ENCODE measurements around the gene HOXA2. TPM values are rescaled to one million over a fixed set of nuclear protein-coding genes. Genes with fewer than 3 reads are reported as not detected.

Gene HOXA2
- total RNA-seq, 1 experiment from 2014 or later, result 6.6 TPM

DNA sequence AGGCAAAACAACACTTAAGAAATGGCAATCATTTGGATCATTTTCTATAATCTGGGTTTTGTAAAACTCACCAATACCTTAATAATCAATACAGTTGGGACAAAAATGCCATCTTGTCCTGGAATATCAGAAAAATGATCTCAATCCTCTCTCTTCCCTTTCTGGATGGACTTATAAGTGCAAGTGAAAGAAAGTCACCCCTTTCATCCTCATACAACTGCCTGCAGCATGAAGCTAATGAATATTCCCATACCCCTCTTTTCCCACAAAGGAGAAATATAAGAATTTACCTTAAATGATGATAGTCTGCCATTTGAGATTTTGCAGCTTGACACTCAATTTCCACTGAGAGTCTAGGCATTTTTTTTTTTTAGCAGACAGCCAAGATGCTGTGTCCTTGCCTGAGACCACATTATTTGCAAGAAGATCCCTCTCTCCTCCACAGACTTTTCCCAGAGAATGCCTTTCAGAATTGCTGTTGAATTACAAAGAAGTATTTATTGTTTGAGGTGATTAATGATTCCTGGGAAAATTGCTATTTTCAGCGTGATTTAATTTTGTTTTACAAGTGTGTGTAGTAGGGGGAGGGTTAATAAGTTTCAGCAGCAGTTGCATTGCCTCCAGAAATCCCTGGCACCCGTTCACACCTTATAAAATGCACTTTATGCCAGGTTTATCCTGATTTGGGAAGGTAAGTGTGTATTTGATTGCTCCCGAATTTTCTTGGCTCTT, 24.3 kb upstream of the HOXA2 start:
- DNase-seq (ENCODE audit: low spot score), result no peak

DNA sequence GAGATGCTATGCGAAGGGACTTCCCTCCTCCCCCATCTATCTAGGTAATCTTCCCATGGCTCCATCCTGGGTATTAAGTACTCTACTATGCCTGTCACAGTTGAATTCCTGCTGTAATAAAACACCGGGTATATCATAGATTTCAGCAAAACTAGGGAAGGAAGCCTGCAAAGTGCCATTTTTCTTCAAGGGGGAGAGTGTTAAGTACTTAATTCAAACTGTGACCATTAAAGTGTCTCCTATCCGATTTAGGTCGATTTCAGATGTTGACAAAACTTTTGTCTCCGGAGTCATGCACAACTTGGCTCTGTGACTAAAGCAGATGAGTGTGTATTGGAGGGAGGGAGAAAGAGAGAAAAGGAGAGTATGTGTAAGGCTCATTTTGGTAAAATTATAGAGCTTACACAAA, 23.5 kb upstream of the HOXA2 start:
- DNase-seq (ENCODE audit: low spot score), result no peak

DNA sequence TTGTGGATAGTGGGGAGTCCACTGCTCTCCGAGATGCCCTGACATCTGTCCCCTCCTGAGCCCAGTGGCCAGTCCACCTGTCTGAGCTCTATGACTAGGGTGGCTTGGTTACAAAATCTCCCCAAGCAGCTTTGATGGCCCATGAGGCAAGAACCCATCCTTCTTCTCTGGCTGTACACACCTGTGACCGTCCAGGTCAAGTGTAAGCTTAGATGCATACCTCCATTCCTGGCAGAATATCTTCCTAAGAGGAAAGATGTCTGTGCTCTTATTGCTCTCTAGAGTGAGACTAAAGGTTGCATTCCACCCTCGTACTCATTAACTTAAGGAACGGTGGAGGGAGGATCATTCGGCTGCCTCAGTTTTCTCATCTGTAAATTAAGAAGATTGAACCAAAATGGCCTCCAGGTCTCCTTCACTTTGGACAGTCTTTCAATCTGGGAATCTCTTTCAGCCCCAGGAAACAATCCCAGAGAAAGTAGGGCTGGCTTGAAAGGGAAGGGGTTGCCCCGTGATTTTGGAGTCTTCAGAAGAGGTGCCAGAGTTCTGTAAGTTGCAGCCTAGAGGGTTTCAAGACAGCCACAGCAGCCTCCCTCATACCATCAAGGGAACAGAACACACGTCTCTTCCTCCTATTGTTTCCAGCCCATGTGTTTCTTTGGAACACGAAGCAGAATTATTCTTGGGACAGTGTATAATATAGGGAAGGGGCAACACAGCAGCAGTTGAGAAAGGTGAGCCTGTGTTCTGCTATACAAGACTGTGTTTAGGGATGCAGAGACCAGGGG, 22.6 kb upstream of the HOXA2 start:
- no peak for DNase-seq (ENCODE audit: low spot score)

DNA sequence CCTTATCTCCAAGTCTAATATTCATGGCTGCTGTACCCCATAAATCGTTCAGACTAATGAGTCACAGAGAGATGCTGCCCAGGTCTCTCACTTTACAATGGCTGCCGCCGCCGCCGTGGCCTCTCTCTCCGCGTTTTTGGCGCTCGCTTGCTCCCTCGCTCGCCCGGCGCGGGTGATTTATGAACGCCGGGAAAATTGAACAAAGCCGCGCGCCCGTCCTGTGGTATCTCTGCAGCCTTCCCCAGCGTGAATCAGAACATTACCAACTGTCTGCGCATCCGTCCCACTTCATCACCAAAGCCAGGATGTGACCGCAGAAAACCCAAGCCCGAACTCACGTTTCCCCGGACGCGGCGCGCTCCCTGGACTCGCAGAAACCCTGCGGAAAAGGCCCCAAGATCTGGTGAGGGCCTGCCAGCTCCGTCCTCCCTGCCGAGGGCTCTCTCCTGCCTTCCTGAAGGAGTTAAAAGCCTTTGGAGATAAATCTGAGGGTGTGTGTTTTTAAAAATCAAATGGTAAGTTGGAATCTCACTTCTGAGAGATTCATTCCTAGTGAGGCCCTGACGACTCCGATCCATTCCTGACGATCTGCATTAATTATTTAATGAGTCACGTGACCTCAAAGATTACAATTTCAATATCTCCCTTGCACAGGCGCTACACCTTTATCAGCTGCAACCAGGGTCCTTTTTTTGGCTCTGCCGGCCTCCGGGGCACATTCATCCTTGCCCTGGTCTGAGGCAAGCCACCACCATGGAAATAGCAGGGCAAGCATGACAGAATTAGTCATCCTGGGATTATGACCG, 21.8 kb upstream of the HOXA2 start:
- DNase-seq (ENCODE audit: low spot score), result no peak

DNA sequence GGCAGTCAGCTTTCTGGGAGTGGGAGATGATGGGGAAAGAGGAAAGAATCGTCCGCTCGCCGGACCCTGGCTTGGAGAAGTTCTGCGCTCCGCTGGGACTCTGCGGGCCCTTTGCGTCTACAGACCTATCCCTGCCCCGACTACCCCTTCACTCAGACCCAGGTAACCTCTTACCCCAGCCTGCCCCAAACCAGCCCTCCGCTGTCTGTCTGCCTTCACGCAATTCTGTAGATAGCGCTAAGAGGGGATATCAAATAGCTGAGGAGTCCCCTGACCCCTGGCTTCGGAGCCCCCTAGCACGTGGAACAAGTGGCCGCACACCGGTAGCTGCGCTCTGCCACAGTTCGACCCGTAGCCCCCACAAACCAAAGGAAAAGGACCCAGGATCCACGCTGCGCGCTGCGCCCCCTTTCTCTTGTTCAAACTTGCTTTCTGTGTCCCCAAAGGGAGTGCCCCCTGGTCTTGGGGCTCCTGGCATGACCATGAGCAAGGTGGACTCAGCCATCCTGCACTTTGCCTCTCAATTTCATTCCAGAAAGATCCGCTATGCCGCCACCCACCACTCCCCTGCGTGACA, 21.1 kb upstream of the HOXA2 start:
- no peak for DNase-seq (ENCODE audit: low spot score)

DNA sequence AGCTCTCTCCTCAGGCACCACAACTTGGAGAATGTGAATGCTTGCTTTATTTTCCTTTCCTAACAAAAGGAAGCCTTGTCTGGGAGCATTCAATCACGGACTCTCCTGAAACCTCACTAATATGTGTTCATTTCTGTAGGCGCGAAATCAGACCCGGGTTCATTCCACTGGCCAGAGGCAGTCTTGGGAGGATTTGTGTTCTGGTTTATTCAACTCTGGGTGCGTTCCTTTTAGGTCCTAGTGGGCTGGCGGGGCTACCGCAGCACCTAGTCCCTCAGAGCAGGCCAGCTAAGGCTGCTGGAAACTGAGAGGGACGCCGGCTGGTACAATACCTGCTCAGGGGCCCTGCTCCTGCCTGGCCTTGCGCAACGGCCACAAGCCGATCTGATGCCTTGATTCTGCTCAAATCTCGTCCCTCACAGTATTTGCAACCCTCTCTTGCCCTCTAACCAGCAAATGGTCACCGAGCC, 20.6 kb upstream of the HOXA2 start:
- peak; percentile 72 for DNase-seq (ENCODE audit: low spot score)

DNA sequence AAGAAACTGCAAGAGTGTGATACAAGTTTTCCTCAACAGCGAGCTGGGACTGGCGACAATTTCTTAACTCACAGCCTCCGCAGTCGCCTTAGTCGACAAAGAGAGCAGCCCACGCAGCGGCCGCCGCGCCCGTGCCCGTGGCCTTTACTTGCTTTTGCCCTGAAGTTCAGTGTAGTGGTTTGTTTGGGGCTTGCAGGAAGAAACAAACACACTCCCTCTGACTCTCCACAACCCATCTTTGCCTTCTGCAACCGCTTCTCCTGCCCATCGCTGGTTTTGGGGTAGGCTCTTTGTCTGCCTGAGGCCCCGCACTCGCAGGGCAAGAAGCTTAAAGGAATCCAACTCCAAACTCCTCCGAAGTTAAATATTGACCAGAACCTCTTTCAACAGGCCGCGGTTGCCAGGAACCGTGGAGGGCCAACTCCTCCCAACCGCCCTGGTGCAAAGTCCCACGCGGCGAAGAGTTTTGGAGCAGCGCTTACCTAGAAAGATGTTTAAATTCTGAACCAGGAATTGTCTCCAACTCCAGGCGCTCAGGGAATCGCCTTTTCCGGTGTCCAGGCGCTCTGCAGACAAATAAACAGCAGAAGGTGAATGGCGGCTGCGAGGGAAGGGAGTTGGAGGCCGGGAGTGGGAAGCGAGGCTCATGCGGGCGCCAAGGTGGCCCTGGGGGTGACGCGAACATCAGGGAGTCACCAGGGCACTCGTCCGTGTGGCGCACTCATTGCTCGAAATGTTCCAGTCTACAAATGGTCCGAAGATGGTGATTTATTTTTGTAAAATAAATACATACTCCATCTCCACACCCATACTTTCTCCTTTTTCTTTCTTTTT, 19.8 kb upstream of the HOXA2 start:
- peak; percentile 94 for DNase-seq (ENCODE audit: low spot score)

DNA sequence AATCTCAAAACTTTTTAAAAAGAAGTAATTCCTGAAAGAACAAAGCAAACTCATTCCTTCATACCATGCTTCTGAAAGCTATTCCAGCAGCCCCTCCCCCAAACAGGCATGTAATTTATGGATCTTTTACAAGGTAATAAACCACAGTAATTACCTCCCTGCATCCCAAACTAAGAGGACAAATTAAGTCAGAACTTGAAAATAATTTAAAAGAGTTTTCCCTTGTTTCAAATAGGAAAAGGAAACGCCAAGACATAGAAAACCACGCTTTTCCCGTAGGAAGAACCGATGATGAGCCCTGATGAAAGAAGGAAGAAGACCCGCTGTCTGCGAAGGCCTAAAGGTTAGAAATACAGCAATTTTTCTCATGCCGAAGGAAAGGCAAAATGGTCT, 19.2 kb upstream of the HOXA2 start:
- DNase-seq (ENCODE audit: low spot score), result no peak

DNA sequence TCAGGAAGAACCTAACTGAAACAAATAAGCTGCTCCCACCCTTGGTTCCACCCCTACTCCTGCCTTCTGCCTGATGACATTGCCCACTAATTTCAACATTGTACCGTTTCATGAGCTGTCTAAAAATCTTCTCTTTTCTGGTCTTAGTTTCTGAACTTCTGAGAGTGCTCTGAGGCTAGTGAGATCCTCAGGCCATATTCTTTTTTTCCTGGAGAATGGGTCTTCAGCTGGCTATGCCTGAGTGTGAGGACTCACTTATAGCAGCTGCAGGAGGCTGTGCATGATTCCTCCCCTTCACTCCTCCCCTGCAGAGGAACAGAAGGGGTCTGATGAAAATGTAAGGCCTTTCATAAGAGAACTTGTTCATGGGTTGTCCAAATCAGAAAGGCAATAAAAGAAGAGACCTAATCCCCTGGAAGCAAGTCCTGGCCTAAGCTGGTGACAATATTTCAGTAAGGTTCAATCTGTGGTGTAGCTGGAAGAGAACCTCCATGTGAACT, 17.0 kb upstream of the HOXA2 start:
- DNase-seq (ENCODE audit: low spot score), result no peak

DNA sequence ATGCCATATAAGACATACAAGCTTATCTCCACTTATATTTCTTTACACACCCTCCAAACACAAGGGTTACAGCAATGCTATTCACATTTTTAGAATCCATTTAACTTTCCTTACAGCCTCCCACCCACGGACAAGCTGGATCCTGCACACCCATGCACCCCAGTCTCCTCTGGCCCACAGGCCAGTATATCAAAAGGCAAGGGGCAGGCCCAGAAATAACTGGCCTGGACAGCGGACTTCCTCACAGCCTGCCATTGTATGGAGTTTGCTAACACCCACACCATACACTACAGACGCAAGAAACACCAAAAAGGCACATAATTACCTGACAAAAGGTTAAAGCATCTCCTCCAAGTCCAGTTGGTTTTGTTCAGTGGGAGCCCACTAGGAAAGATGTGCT, 16.1 kb upstream of the HOXA2 start:
- DNase-seq (ENCODE audit: low spot score), result no peak

DNA sequence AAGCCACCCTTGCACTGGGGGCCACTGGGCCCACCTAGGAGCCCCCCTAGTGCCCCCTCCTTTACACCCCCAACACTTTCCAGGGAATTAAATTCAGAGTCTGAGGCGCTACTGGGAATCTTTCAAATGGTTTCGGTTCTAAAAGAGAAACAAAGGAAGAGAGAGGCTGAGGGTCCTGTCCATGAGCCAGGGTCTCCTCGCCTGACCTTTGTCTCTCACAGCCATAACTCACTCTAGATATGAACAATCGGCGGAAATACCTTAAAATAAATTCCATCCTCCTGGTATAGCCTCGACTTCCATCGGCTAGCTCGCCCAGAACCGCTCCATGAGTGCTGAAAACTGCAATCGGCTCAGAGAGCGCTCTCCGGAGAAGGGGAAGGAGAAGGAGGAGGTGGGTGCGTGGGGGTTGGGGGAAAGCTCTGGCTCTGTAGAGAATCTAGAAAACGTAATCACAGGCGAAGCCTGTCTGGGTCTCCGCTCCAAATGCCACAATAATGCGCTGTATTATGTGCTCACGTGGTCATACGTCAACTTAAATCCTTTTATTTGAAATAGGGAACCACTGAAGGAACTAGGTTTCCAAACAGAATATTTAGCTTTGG, 15.5 kb upstream of the HOXA2 start:
- no peak for DNase-seq (ENCODE audit: low spot score)

DNA sequence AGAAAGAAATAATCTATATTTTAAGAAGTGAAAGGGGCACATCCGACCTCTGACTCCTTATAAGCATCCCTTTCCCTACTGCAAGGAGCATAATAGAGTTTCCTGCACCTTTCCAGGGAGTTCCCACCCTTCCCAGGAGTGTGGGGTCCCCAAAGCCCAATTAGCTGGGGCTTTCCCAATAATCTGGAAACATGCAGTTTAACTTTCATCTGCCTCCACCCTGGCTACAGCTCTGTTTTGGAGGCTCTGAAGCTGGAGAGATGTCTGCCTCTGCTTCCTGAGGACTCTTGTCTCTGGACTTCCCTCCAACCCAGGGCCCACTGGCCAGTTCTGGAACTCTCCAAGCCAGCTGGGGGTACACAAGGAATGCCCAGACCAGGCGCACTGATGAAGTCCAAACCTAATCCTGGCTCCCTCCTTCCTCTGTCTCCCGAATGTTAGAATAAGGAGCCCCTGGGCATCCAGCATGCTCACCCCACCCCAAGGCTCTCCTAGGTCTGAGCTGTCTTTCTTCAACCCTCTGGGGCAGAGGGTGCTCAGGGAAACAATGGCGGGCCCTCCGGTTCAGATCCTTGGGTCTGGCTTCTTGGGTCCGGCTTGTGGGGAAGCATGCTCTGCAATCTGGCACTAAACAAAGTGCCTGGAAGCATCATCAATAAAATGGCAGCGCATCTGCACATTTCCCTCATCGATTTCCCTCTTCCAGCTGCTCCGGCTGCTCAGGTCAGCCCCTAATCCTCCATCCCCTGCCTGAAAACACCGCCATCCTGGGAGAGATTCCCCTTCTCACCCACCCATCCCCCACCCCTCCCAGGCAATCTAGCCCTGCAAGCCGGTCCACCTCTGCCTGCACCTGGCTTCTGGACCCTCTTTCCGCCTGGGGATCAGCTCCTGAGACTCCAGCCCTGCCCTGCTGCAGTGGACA, 14.7 kb upstream of the HOXA2 start:
- no peak for DNase-seq (ENCODE audit: low spot score)

DNA sequence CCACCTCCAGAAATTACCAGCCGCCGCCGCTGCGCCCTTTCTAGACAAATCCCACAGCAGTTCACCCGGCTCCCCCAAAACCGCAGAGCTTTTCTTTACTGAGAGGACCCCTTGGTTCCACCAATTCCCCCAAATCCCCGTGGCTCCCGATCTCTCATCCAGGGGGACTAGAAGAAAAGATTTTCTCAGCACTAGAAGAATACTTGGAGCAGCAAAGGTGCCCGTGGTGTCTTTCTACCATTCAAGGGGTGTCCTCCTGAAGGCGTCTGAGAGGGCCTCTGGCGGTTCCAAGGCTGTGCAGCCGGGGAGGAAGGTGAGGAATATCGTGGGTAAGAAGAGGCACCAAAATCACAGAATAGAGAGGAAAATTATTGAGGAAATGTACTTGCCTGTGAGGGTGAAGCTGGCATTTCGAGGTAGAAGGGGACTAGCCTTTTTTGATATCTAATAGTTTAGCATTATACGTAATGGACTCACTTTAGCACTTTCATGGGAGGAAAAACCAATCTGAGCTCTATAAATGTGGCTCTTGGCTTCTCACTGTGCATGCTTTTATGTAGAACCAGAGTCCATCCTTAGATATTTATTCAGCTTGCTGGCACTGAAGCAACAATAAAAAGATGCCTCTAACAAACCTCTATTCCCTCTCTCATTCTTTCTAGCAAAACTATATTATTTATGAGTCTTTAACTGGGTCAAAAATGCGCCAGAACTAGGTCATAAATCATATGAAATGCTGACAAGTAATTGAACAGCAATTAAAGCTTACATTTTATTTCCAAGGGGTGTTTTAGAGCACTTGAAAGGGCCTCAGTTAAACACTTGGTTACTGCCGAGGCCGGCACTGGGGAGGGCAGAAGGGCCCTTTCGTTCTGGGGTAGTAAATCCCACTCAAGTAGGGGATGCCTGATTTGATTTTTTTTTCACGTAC, 13.8 kb upstream of the HOXA2 start:
- DNase-seq (ENCODE audit: low spot score), result no peak

DNA sequence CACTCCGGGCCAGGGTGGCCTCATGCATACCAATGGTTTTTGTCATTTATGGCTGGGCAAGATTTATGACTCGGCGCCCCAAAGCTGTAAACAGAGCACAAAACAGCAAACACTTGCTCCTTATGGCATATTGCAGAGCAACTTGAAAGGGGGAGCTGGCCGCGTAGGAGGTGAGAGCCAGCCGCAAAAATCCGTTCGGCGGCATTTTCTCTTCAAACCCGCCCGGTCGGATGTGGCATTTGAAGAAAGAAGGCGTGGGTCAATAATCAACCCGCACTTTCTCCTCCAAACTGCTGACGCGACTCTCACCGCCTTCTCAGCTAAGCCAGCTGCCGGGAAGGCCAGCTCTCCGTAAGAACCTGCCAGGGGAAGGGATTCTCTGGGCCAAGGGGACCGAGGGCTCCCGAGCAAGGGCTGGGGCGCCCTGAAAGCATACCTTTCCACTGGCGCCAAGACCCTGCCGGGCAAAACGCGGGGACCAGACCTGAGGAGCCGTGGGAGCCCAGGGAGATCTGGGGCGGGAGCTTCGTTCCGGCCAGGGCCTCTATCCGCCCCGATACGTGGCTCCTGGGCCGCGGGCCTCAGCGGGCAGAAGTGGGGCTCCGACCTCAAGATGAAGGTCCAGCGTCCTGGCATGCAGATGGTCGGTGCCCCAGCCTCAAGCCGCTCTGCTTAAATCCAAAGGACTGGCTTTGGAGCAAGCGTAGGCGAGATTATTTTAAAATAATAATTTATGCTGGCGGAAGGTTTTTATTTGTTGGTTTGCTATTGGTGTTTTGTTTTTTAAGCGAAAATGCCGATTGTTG, 12.9 kb upstream of the HOXA2 start:
- DNase-seq (ENCODE audit: low spot score), result peak; percentile 98

DNA sequence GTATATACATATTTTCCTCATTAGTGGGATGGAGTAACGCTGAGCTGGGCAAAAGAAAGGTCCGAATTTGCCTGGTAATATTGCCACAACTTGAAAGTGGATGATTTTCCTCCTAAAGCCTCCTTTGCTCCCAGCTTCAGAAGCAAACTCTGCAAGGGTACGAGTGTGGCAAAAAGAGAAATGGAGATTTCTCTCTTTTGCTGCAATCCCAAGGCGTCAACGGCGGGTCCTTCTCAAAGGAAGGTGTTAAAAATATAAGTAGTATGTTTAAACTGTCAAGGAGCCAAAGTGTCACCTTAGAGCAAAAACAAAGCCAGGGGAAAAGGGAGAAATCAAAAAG, 12.4 kb upstream of the HOXA2 start:
- no peak for DNase-seq (ENCODE audit: low spot score)

DNA sequence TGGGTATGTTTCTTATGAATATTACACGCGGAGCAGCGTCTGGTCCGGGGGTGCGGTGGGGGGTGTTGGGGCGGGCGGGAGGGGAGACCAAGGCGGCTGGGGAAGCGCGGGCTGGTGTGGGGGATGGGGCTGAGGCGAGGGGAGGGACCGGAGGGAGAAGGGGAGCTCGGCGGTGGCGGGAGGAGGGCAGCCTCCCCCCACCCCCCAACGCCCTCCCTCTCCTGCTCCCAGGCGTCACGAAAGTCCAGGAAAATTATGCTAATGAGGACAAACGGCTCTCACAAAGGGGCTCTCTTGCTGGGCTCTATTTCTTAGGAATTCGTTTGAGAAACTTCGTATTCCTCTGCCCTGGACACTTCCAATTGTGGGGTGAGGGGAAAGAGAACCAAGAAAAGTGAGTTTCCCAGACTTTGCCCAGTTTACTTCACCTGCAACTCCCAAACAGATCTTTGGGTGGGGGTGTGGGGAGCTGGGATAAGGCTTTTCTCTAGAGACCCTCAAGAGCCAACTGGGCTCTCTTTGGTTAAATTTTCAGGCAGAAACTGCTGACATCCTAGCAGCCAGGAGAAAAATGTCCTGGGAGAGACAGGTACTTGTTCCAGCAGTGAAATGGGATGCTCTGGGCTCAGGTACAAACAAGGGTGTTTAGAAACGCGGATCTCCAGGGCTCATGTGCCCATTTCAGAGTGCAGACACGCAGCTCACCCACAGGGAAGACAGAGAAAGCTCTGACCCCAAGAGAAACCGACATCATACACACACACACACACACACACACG, 11.7 kb upstream of the HOXA2 start:
- DNase-seq (ENCODE audit: low spot score), result peak; percentile 84
